Measurements from ENCODE around the gene MMP19.

DNA sequence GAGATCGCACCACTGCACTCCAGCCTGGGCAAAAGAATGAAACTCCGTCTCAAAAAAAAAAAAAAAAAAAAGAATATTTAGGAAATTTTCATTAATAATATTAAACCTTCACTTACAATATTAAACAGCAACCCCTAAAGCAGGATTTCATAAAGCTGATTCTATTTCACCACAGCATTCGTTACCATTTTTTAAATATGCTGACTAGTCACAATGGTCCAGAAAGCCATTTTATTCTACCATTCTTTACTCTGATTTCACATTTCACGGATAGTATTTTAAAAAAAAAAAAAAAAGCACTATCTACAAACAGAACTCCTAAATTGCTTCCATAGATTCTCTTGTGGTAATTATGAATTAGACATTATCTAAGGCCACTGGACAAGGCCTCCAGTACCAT lies 52.8 kb downstream of the MMP19 start:
- TF ChIP-seq, protein P1, sequence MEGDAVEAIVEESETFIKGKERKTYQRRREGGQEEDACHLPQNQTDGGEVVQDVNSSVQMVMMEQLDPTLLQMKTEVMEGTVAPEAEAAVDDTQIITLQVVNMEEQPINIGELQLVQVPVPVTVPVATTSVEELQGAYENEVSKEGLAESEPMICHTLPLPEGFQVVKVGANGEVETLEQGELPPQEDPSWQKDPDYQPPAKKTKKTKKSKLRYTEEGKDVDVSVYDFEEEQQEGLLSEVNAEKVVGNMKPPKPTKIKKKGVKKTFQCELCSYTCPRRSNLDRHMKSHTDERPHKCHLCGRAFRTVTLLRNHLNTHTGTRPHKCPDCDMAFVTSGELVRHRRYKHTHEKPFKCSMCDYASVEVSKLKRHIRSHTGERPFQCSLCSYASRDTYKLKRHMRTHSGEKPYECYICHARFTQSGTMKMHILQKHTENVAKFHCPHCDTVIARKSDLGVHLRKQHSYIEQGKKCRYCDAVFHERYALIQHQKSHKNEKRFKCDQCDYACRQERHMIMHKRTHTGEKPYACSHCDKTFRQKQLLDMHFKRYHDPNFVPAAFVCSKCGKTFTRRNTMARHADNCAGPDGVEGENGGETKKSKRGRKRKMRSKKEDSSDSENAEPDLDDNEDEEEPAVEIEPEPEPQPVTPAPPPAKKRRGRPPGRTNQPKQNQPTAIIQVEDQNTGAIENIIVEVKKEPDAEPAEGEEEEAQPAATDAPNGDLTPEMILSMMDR (IDR thresholded peaks at IDR 0.05) = no peak
- TF ChIP-seq POLR2A (IDR thresholded peaks at IDR 0.05) = no peak
- no peak for TF ChIP-seq EP300 (IDR thresholded peaks at IDR 0.05)
